NCI-H1092 treated with DMSO at 0.1 percent for 48 hours (cell line): Measurements from ENCODE around the gene AADACL4.

Experiments
- DNase-seq: peaks from one replicate; lab custom pipeline; 2025; lab: John Stamatoyannopoulos, UW

The AADACL4 gene

GRCh38 chr1:12613180-12613579 lies 30.7 kb upstream of the AADACL4 start:
- no peak for DNase-seq

GRCh38 chr1:12614402-12615158 lies 29.3 kb upstream of the AADACL4 start:
- DNase-seq, result no peak

GRCh38 chr1:12615159-12615864 lies 28.6 kb upstream of the AADACL4 start:
- no peak for DNase-seq

- peak; percentile 67 for DNase-seq
These were observed 27.8 kb upstream of the AADACL4 start for GRCh38 chr1:12615865-12616708.

- peak; percentile 59 for DNase-seq
These were observed 27.0 kb upstream of the AADACL4 start for GRCh38 chr1:12616709-12617373.

- DNase-seq, result no peak
These were observed 26.4 kb upstream of the AADACL4 start for GRCh38 chr1:12617511-12617900.

- peak; percentile 92 for DNase-seq
These were observed 25.8 kb upstream of the AADACL4 start, which contains the start of gene DHRS3 for GRCh38 chr1:12617901-12618660. DHRS3 (minus strand) TSS chr1:12618210; CDS start chr1:12617348, 862 bp downstream.

- DNase-seq, result no peak
These were observed 25.3 kb upstream of the AADACL4 start for GRCh38 chr1:12618661-12618964.

- peak; percentile 72 for DNase-seq
These were observed 24.7 kb upstream of the AADACL4 start for GRCh38 chr1:12618965-12619791.

- peak; percentile 90 for DNase-seq
These were observed 23.9 kb upstream of the AADACL4 start for GRCh38 chr1:12619792-12620487.

GRCh38 chr1:12620488-12620865 lies 23.4 kb upstream of the AADACL4 start:
- DNase-seq, result no peak

- no peak for DNase-seq
These were observed 23.0 kb upstream of the AADACL4 start for GRCh38 chr1:12620931-12621330.

- DNase-seq, result peak; percentile 58
These were observed 22.2 kb upstream of the AADACL4 start for GRCh38 chr1:12621346-12622335.

- DNase-seq, result peak; percentile 58
These were observed 21.4 kb upstream of the AADACL4 start for GRCh38 chr1:12622506-12622905.

GRCh38 chr1:12625276-12625675 lies 18.6 kb upstream of the AADACL4 start:
- no peak for DNase-seq

GRCh38 chr1:12626888-12627287 lies 17.0 kb upstream of the AADACL4 start:
- DNase-seq, result no peak

GRCh38 chr1:12627296-12627695 lies 16.6 kb upstream of the AADACL4 start:
- DNase-seq, result no peak

GRCh38 chr1:12629511-12629956 lies 14.4 kb upstream of the AADACL4 start:
- DNase-seq, result peak; percentile 92
